COLO668 (cell line): ENCODE measurements around the gene PPFIBP2.

Source experiments
- DNase-seq: peaks from one replicate; lab custom pipeline; 2025; ENCODE audit not compliant: unreplicated experiment; lab: John Stamatoyannopoulos, UW

Gene PPFIBP2

GRCh38 chr11:7513234-7514098 is at the start of gene PPFIBP2:
Gene PPFIBP2 (plus strand): TSS chr11:7513999. CDS start chr11:7549476, 35,477 bp downstream.
- peak; percentile 80 for DNase-seq

GRCh38 chr11:7467652-7468051 is 46.1 kb upstream of the PPFIBP2 start:
- DNase-seq: no peak

- DNase-seq: no peak
Observed at GRCh38 chr11:7469351-7469865, 44.4 kb upstream of the PPFIBP2 start.

GRCh38 chr11:7471071-7471470 is 42.7 kb upstream of the PPFIBP2 start:
- no peak for DNase-seq

- no peak for DNase-seq
Observed at GRCh38 chr11:7473717-7474116, 40.1 kb upstream of the PPFIBP2 start.

GRCh38 chr11:7480113-7480512 is 33.7 kb upstream of the PPFIBP2 start:
- DNase-seq: no peak

GRCh38 chr11:7484131-7484530 is 29.7 kb upstream of the PPFIBP2 start:
- DNase-seq: no peak

- DNase-seq: no peak
Observed at GRCh38 chr11:7484645-7485044, 29.2 kb upstream of the PPFIBP2 start.

GRCh38 chr11:7485186-7486097 is 28.4 kb upstream of the PPFIBP2 start, which contains the start of gene OLFML1:
Gene OLFML1 (plus strand): TSS chr11:7485506. CDS start chr11:7485876, 370 bp downstream.
- DNase-seq: no peak

GRCh38 chr11:7486098-7486780 is 27.6 kb upstream of the PPFIBP2 start:
- no peak for DNase-seq

GRCh38 chr11:7486781-7487140 is 27.0 kb upstream of the PPFIBP2 start:
- no peak for DNase-seq

- no peak for DNase-seq
Observed at GRCh38 chr11:7487360-7487759, 26.4 kb upstream of the PPFIBP2 start.

- DNase-seq: no peak
Observed at GRCh38 chr11:7488681-7489080, 25.1 kb upstream of the PPFIBP2 start.

GRCh38 chr11:7489376-7489775 is 24.4 kb upstream of the PPFIBP2 start:
- DNase-seq: no peak

- DNase-seq: no peak
Observed at GRCh38 chr11:7490054-7490453, 23.7 kb upstream of the PPFIBP2 start.

- no peak for DNase-seq
Observed at GRCh38 chr11:7490535-7490934, 23.3 kb upstream of the PPFIBP2 start.

- DNase-seq: no peak
Observed at GRCh38 chr11:7492253-7492652, 21.5 kb upstream of the PPFIBP2 start.

GRCh38 chr11:7493670-7494069 is 20.1 kb upstream of the PPFIBP2 start:
- DNase-seq: no peak

GRCh38 chr11:7494086-7494745 is 19.6 kb upstream of the PPFIBP2 start:
- DNase-seq: no peak

- no peak for DNase-seq
Observed at GRCh38 chr11:7495882-7496551, 17.8 kb upstream of the PPFIBP2 start.
